ENCODE results near the gene PSMG1.

DNA sequence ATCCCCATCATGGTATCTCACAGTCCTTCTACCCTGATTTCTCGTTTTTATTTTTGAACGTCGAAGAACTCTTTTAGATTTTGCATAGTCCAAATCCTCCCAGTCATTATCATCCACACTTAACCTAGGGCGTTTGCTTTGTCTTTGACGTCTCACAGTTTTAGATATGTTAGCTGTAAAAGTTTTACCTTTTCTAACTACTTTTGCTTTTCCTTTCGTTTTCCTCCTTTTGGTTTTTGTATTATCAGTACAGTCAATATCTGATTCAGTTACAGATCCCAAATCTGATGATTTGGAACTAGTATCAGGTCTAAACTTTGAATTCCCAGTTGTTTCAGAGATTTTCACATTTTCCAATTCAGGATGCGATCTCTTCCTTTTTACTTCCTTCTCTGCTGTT, 13.1 kb upstream of the PSMG1 start:
- TF ChIP-seq, protein P1, sequence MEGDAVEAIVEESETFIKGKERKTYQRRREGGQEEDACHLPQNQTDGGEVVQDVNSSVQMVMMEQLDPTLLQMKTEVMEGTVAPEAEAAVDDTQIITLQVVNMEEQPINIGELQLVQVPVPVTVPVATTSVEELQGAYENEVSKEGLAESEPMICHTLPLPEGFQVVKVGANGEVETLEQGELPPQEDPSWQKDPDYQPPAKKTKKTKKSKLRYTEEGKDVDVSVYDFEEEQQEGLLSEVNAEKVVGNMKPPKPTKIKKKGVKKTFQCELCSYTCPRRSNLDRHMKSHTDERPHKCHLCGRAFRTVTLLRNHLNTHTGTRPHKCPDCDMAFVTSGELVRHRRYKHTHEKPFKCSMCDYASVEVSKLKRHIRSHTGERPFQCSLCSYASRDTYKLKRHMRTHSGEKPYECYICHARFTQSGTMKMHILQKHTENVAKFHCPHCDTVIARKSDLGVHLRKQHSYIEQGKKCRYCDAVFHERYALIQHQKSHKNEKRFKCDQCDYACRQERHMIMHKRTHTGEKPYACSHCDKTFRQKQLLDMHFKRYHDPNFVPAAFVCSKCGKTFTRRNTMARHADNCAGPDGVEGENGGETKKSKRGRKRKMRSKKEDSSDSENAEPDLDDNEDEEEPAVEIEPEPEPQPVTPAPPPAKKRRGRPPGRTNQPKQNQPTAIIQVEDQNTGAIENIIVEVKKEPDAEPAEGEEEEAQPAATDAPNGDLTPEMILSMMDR (IDR thresholded peaks at IDR 0.05) = no peak
- TF ChIP-seq POLR2AphosphoS5 (IDR thresholded peaks at IDR 0.05) (no peak), POLR2A (IDR thresholded peaks at IDR 0.05) (no peak)
